Hepatocyte (in vitro differentiated cells): ENCODE results near the gene TIGD1.

Experiments used
- CTCF ChIP-seq: fragments of 200-600 bp; sonication (generic); IDR thresholded peaks from 2 replicates; pipeline ENCODE4 v1.5.1; 2016; ENCODE audit warnings: antibody characterized with exemption, mild to moderate bottlenecking; ENCODE audit not compliant: poor library complexity
- EZH2 ChIP-seq: fragments of 200-600 bp; sonication (generic); IDR thresholded peaks from 2 replicates; pipeline ENCODE4 v1.6.1; 2016; ENCODE audit warnings: antibody characterized with exemption, mild to moderate bottlenecking, borderline replicate concordance
- EZH2phosphoT487 ChIP-seq: fragments of 200-600 bp; sonication (generic); IDR thresholded peaks from one replicate; pipeline ENCODE4 v1.6.1; 2018; ENCODE audit warnings: antibody characterized with exemption, mild to moderate bottlenecking, low read depth, moderate library complexity; ENCODE audit not compliant: unreplicated experiment, severe bottlenecking

GRCh38 chr2:232551250-232551638, 887 bp upstream of the TIGD1 start:
- no peak for TF ChIP-seq CTCF
- no peak for TF ChIP-seq EZH2
- TF ChIP-seq EZH2phosphoT487, result no peak
